Ishikawa (cell line): ENCODE results near the gene LMF1.

Experiments
- CEBPB ChIP-seq: IDR thresholded peaks from 2 replicates; pipeline ENCODE4 v1.6.1; 2012
- CREB1 ChIP-seq: IDR thresholded peaks from 2 replicates; pipeline ENCODE4 v1.6.1; 2012; ENCODE audit warnings: low read depth
- EGR1 ChIP-seq: IDR thresholded peaks from 2 replicates; pipeline ENCODE4 v1.6.1; 2012
- EP300 ChIP-seq: IDR thresholded peaks from 2 replicates; pipeline ENCODE4 v1.6.1; 2012; ENCODE audit warnings: borderline replicate concordance
- NFIC ChIP-seq: IDR thresholded peaks from 2 replicates; pipeline ENCODE4 v1.6.1; 2012
- RAD21 ChIP-seq: IDR thresholded peaks from 2 replicates; pipeline ENCODE4 v1.6.1; 2012; ENCODE audit warnings: low read depth
- TAF1 ChIP-seq: IDR thresholded peaks from 2 replicates; pipeline ENCODE4 v1.6.1; 2012; ENCODE audit warnings: low read depth, mild to moderate bottlenecking
- USF1 ChIP-seq: IDR thresholded peaks from 2 replicates; pipeline ENCODE4 v1.6.1; 2012
- YY1 ChIP-seq: IDR thresholded peaks from 2 replicates; pipeline ENCODE4 v1.6.1; 2012; ENCODE audit warnings: low read depth
- ZBTB7A ChIP-seq: IDR thresholded peaks from 2 replicates; pipeline ENCODE4 v1.6.1; 2012; ENCODE audit warnings: low read depth
- TF ChIP-seq, protein P1 (sequence below): IDR thresholded peaks from 2 replicates; pipeline ENCODE4 v1.6.1; 2012; ENCODE audit warnings: low read depth, mild to moderate bottlenecking
- TF ChIP-seq, protein P2 (sequence below): IDR thresholded peaks from 2 replicates; pipeline ENCODE4 v1.6.1; 2012

GRCh38 chr16:831571-832413 is 139.0 kb downstream of the LMF1 start:
- TF ChIP-seq, protein P1, sequence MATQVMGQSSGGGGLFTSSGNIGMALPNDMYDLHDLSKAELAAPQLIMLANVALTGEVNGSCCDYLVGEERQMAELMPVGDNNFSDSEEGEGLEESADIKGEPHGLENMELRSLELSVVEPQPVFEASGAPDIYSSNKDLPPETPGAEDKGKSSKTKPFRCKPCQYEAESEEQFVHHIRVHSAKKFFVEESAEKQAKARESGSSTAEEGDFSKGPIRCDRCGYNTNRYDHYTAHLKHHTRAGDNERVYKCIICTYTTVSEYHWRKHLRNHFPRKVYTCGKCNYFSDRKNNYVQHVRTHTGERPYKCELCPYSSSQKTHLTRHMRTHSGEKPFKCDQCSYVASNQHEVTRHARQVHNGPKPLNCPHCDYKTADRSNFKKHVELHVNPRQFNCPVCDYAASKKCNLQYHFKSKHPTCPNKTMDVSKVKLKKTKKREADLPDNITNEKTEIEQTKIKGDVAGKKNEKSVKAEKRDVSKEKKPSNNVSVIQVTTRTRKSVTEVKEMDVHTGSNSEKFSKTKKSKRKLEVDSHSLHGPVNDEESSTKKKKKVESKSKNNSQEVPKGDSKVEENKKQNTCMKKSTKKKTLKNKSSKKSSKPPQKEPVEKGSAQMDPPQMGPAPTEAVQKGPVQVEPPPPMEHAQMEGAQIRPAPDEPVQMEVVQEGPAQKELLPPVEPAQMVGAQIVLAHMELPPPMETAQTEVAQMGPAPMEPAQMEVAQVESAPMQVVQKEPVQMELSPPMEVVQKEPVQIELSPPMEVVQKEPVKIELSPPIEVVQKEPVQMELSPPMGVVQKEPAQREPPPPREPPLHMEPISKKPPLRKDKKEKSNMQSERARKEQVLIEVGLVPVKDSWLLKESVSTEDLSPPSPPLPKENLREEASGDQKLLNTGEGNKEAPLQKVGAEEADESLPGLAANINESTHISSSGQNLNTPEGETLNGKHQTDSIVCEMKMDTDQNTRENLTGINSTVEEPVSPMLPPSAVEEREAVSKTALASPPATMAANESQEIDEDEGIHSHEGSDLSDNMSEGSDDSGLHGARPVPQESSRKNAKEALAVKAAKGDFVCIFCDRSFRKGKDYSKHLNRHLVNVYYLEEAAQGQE: no peak
- TF ChIP-seq RAD21 (no peak), ZBTB7A (no peak), CEBPB (no peak), NFIC (no peak), EP300 (no peak), YY1 (no peak), TAF1 (no peak), EGR1 (no peak), CREB1 (no peak), USF1 (no peak)
- TF ChIP-seq, protein P2, sequence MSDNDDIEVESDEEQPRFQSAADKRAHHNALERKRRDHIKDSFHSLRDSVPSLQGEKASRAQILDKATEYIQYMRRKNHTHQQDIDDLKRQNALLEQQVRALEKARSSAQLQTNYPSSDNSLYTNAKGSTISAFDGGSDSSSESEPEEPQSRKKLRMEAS: no peak
